MM.1S (cell line): Measurements from ENCODE around the gene NF2.

Experiments used
- DNase-seq: peaks from one replicate; pipeline ENCODE4 v3.0.0-alpha.2; 2015
- H2AFZ ChIP-seq: fragments of 300-600 bp; sonication (generic); 2 replicates; pipeline ENCODE4 v1.6.0; 2016; ENCODE audit warnings: antibody characterized with exemption, low read length
- H3F3A ChIP-seq: fragments of 300-600 bp; sonication (generic); 2 replicates; pipeline ENCODE4 v1.6.1; 2016; ENCODE audit warnings: mild to moderate bottlenecking, antibody characterized with exemption, low read length, moderate library complexity, mixed read lengths; ENCODE audit not compliant: insufficient read depth
- H3K27ac ChIP-seq: fragments of 300-600 bp; sonication (generic); 2 replicates; pipeline ENCODE4 v1.5.1; 2016; ENCODE audit warnings: mild to moderate bottlenecking, low read length
- H3K27me3 ChIP-seq: fragments of 300-600 bp; sonication (generic); replicated peaks from 2 replicates; pipeline ENCODE4 v1.6.0; 2016; ENCODE audit warnings: low read length; ENCODE audit not compliant: insufficient read depth
- H3K36me3 ChIP-seq: fragments of 300-600 bp; sonication (generic); replicated peaks from 2 replicates; pipeline ENCODE4 v1.6.1; 2016; ENCODE audit warnings: mild to moderate bottlenecking, low read length, mixed read lengths; ENCODE audit not compliant: insufficient read depth
- H3K4me1 ChIP-seq: fragments of 300-600 bp; sonication (generic); 2 replicates; pipeline ENCODE4 v1.6.1; 2016; ENCODE audit warnings: low read length, mixed read lengths
- H3K4me2 ChIP-seq: fragments of 300-600 bp; sonication (generic); 2 replicates; pipeline ENCODE4 v1.6.0; 2016; ENCODE audit warnings: low read depth, low read length
- H3K4me3 ChIP-seq: fragments of 300-600 bp; sonication (generic); 2 replicates; pipeline ENCODE4 v1.5.1; 2016; ENCODE audit warnings: low read length, mixed read lengths
- H3K79me2 ChIP-seq: fragments of 300-600 bp; sonication (generic); 2 replicates; pipeline ENCODE4 v1.6.1; 2016; ENCODE audit warnings: mixed run types, low read length, mixed read lengths
- H3K9ac ChIP-seq: fragments of 300-600 bp; sonication (generic); 2 replicates; pipeline ENCODE4 v1.6.1; 2016; ENCODE audit warnings: low read length, mixed read lengths
- H3K9me2 ChIP-seq: fragments of 300-600 bp; sonication (generic); replicated peaks from 2 replicates; pipeline ENCODE4 v1.6.1; 2016; ENCODE audit warnings: mild to moderate bottlenecking, low read length, mixed read lengths; ENCODE audit not compliant: insufficient read depth
- H3K9me3 ChIP-seq: fragments of 300-600 bp; sonication (generic); replicated peaks from 2 replicates; pipeline ENCODE4 v1.6.1; 2016; ENCODE audit warnings: mild to moderate bottlenecking, low read length, mixed read lengths; ENCODE audit not compliant: insufficient read depth
- H4K20me1 ChIP-seq: fragments of 300-600 bp; sonication (generic); 2 replicates; pipeline ENCODE4 v1.6.1; 2016; ENCODE audit warnings: mild to moderate bottlenecking, low read length, moderate library complexity, mixed read lengths; ENCODE audit not compliant: insufficient read depth
- EZH2 ChIP-seq: fragments of 300-600 bp; sonication (generic); optimal IDR thresholded peaks from 2 replicates; pipeline ENCODE3; 2017; ENCODE audit warnings: low read depth, mild to moderate bottlenecking, antibody characterized with exemption, low read length, mixed read lengths
- EZH2phosphoT487 ChIP-seq: fragments of 300-600 bp; sonication (generic); IDR thresholded peaks from 2 replicates; pipeline ENCODE4 v1.6.1; 2018; ENCODE audit warnings: antibody characterized with exemption, low read length
- TF ChIP-seq, protein P1 (sequence below): fragments of 300-600 bp; sonication (generic); IDR thresholded peaks from 2 replicates; pipeline ENCODE4 v1.5.1; 2016; ENCODE audit warnings: antibody characterized with exemption, low read length, mixed read lengths

Gene NF2

DNA sequence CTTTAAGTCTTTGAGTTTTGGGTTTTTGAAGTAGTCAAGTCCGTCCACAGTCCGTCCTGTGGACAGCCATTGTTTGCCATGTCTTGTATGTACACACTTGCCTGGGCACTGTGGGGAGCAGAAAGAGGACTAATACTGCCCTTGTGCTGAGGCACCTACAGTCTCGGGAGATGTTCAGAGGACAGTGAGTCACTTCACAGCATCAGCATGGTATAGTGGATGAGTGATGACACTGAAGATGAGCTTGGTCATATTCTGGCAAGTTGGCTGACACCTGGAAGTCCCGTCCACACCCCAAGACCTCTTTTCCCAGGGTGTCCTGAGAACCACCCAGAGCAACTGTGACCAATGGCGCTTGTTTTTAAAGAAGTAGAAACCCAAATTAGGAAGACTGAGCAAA is 29.2 kb downstream of the NF2 start:
- no peaks in the 10 kb centered on the region for H3K36me3 ChIP-seq
- H3K4me1 ChIP-seq: no peaks in the 10 kb centered on the region
- H3K9me2 ChIP-seq: no peaks in the 10 kb centered on the region
- H3K9me3 ChIP-seq: no peaks in the 10 kb centered on the region
- no peak for DNase-seq
- H3K9ac ChIP-seq: no peak overlapping the region
- H3K4me2 ChIP-seq: no peak overlapping the region
- H2AFZ ChIP-seq: no peak overlapping the region
- TF ChIP-seq EZH2: no peak
- no peak for TF ChIP-seq EZH2phosphoT487
- TF ChIP-seq, protein P1, sequence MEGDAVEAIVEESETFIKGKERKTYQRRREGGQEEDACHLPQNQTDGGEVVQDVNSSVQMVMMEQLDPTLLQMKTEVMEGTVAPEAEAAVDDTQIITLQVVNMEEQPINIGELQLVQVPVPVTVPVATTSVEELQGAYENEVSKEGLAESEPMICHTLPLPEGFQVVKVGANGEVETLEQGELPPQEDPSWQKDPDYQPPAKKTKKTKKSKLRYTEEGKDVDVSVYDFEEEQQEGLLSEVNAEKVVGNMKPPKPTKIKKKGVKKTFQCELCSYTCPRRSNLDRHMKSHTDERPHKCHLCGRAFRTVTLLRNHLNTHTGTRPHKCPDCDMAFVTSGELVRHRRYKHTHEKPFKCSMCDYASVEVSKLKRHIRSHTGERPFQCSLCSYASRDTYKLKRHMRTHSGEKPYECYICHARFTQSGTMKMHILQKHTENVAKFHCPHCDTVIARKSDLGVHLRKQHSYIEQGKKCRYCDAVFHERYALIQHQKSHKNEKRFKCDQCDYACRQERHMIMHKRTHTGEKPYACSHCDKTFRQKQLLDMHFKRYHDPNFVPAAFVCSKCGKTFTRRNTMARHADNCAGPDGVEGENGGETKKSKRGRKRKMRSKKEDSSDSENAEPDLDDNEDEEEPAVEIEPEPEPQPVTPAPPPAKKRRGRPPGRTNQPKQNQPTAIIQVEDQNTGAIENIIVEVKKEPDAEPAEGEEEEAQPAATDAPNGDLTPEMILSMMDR: no peak
- H3K4me3 ChIP-seq: no peak overlapping the region
- H3K79me2 ChIP-seq: peaks cover 61% of the 10 kb centered on the region
- H3K27me3 ChIP-seq: no peaks in the 10 kb centered on the region
- no peak overlapping the region for H3K27ac ChIP-seq
- no peaks in the 10 kb centered on the region for H3F3A ChIP-seq
- H4K20me1 ChIP-seq: peaks cover 13% of the 10 kb centered on the region; the same call in 1 of the 2 replicates

DNA sequence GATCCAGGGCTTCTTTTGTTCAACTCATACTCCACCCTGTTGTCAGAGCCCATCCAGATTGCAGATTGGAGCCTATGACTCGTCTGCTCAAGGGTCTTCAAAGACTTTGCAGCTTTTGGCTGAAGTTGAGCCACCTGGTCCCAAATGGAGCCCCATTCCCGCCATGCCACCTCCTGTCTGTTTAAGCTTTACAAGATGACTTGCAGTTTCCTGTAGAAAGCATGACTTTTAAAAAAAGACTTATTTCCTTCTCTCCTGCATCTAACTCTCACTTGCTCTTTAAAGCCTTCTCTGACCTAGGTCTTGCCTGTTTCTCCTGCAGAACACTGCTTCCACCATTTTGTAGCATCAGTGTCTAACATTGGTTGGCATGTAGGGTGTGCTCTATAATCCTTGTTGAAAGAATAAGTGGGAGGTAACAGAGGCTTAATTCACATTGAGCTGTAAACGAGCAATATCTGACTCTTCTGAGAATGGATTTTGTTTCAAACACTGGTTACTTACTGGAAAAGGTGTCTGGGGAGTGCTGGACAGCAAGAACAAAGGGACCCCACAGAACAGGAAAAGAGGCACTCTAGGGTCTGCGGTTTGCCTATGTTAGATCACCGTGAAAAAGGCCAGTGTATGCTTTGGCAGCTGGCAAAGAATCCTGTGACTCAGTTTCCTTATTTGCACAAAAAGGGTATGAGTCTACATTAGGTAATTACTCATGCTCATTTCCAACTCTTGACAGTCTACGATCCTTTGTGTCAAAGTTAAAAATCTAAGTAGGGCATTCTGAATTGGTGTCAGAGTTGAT is 30.3 kb downstream of the NF2 start:
- Histone ChIP-seq H4K20me1 (peaks cover 13% of the 10 kb centered on the region; the same call in 1 of the 2 replicates), H3F3A (no peaks in the 10 kb centered on the region), H3K36me3 (no peaks in the 10 kb centered on the region), H3K4me3 (no peak overlapping the region), H3K9me2 (no peaks in the 10 kb centered on the region), H3K27me3 (no peaks in the 10 kb centered on the region), H2AFZ (no peak overlapping the region), H3K79me2 (peaks cover 53% of the 10 kb centered on the region), H3K9ac (no peak overlapping the region), H3K9me3 (no peaks in the 10 kb centered on the region), H3K27ac (no peak overlapping the region), H3K4me2 (no peak overlapping the region), H3K4me1 (0 out of 2 replicates have a peak, but pooled peaks cover 2% of the 10 kb centered on the region)
- DNase-seq: no peak
- TF ChIP-seq, protein P1: no peak
- TF ChIP-seq EZH2: no peak
- no peak for TF ChIP-seq EZH2phosphoT487

DNA sequence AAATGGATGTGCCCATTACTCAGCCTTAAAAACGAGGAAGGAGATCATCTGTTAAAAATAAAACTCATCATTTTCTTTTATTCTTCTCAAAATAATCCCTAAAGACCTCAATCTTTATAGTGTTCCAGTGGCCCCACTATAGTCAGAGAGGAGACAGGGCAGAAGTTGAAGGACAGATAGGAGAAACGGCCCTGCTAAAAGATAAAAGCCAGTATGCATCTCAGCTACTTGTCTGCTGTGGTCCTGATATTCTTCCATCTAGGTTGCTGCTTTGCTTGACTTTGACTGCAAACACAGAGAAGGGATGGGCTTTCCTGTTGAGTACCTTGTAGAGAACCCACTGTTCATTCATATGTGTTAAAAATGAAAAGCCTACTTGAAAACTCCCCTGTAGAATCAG is 31.4 kb downstream of the NF2 start:
- H3K9me2 ChIP-seq: no peaks in the 10 kb centered on the region
- H3K36me3 ChIP-seq: no peaks in the 10 kb centered on the region
- no peak overlapping the region for H3K27ac ChIP-seq
- H3F3A ChIP-seq: no peaks in the 10 kb centered on the region
- peaks cover 13% of the 10 kb centered on the region; the same call in 1 of the 2 replicates for H4K20me1 ChIP-seq
- no peak overlapping the region for H2AFZ ChIP-seq
- H3K27me3 ChIP-seq: no peaks in the 10 kb centered on the region
- DNase-seq: no peak
- no peak for TF ChIP-seq EZH2
- no peak for TF ChIP-seq EZH2phosphoT487
- TF ChIP-seq, protein P1: no peak
- H3K4me2 ChIP-seq: no peak overlapping the region
- peaks cover 41% of the 10 kb centered on the region for H3K79me2 ChIP-seq
- no peak overlapping the region for H3K4me3 ChIP-seq
- H3K9ac ChIP-seq: no peak overlapping the region
- 0 out of 2 replicates have a peak, but pooled peaks cover 6% of the 10 kb centered on the region for H3K4me1 ChIP-seq
- H3K9me3 ChIP-seq: no peaks in the 10 kb centered on the region
